GM12874 (cell line): ENCODE measurements around the gene PI4K2A.

Experiments
- CTCF ChIP-seq: IDR thresholded peaks from 2 replicates; pipeline ENCODE4 v1.5.1; 2011; ENCODE audit warnings: low read depth, mild to moderate bottlenecking, control low read depth, low read length, moderate library complexity; ENCODE audit not compliant: insufficient read depth

PI4K2A gene

GRCh38 chr10:97640174-97640867 is at the start of gene PI4K2A:
Gene PI4K2A (plus strand): TSS chr10:97640671. CDS start chr10:97640743, 72 bp downstream.
- TF ChIP-seq CTCF = no peak

GRCh38 chr10:97590748-97591495 is 49.5 kb upstream of the PI4K2A start:
- no peak for TF ChIP-seq CTCF

- TF ChIP-seq CTCF = no peak
Observed at GRCh38 chr10:97593421-97593820, 47.0 kb upstream of the PI4K2A start.

GRCh38 chr10:97596101-97597082 is 44.1 kb upstream of the PI4K2A start:
- TF ChIP-seq CTCF = no peak

GRCh38 chr10:97597778-97598177 is 42.7 kb upstream of the PI4K2A start:
- no peak for TF ChIP-seq CTCF

GRCh38 chr10:97598407-97599271 is 41.8 kb upstream of the PI4K2A start:
- no peak for TF ChIP-seq CTCF
